Measurements from ENCODE around the gene ISCA1. TPM values are rescaled to one million over a fixed set of nuclear protein-coding genes. Genes with fewer than 3 reads are reported as not detected.

Gene ISCA1
- total and polyA plus RNA-seq, 2 of the 8 experiments (the other 6 are each of a cell fraction or from before 2014, with no cell fraction given): 35.0 to 40.0 TPM

- Histone ChIP-seq H3K14ac (ENCODE audit: insufficient read length) (no peak overlapping the region), H2BK12ac (ENCODE audit: low read depth, low read length) (no peak overlapping the region), H3K56ac (replicated peaks; ENCODE audit: insufficient read length, low read depth, low read length) (no peak overlapping the region), H4K91ac (replicated peaks; ENCODE audit: insufficient read length, low read length) (no peak overlapping the region), H3K79me2 (ENCODE audit: control insufficient read depth in 1 of 2, insufficient read depth in 2 of 2, low read length in 2 of 2) (peaks cover 9 to 61% of the 10 kb centered on the region in 2 experiments), H3K4me1 (replicated peaks in 1 of 4; ENCODE audit: control insufficient read depth in 3 of 4, insufficient read depth in 4 of 4, low read length in 3 of 4) (peaks cover 0 to 6% (median 5%) of the 10 kb centered on the region in 4 experiments; a peak in 4 of 7 replicates), H2BK20ac (ENCODE audit: low read length) (no peak overlapping the region), H3K4ac (replicated peaks; ENCODE audit: insufficient read length, low read depth, low read length) (peak overlapping the region; percentile 51), H4K8ac (ENCODE audit: extremely low read depth, insufficient read depth, low read length) (no peak overlapping the region), H2AK5ac (ENCODE audit: low read depth, low read length) (no peak overlapping the region), H3K18ac (ENCODE audit: extremely low read depth, low read length) (no peak overlapping the region), H2BK15ac (ENCODE audit: low read length) (no peak overlapping the region), H3K23ac (ENCODE audit: insufficient read length) (no peak overlapping the region), H2BK120ac (replicated peaks; ENCODE audit: low read depth, low read length) (no peak overlapping the region), H4K5ac (ENCODE audit: insufficient read length, low read depth, low read length) (no peak overlapping the region), H3K4me3 (ENCODE audit: extremely low read depth in 1 of 4, insufficient read depth in 2 of 4, low read depth in 3 of 4, low read length in 4 of 4) (no peak overlapping the region), H4K20me1 (replicated peaks in 1 of 2; ENCODE audit: control insufficient read depth in 1 of 2, insufficient read depth in 2 of 2, low read length in 2 of 2) (peaks cover 1 to 7% of the 10 kb centered on the region in 2 experiments), H3K27ac (ENCODE audit: low read depth, low read length) (no peak overlapping the region), H3K4me2 (ENCODE audit: insufficient read depth in 1 of 2, low read depth in 2 of 2, low read length in 2 of 2) (no peak overlapping the region), H3K9me3 (ENCODE audit: insufficient read depth in 2 of 2, low read depth in 1 of 2, low read length in 1 of 2) (no peaks in the 10 kb centered on the region), H3K79me1 (ENCODE audit: low read depth, low read length) (peaks cover 8% of the 10 kb centered on the region), H3K36me3 (ENCODE audit: control insufficient read depth in 2 of 4, insufficient read depth in 4 of 4, low read length in 3 of 4) (peaks cover 0 to 11% (median 3%) of the 10 kb centered on the region in 4 experiments; a peak in 4 of 8 replicates), H3K27me3 (replicated peaks in 1 of 4; ENCODE audit: control insufficient read depth in 3 of 4, extremely low read depth in 1 of 4, insufficient read depth in 3 of 4, low read length in 3 of 4) (no peaks in the 10 kb centered on the region; a peak in 1 of 7 replicates), H2BK5ac (ENCODE audit: low read depth, low read length) (no peak overlapping the region), H3K23me2 (ENCODE audit: low read depth, low read length) (peaks cover 7% of the 10 kb centered on the region), H3K9ac (replicated peaks in 1 of 4; ENCODE audit: extremely low read depth in 1 of 4, low read depth in 3 of 4, low read length in 3 of 4) (no peak overlapping the region), H2AFZ (ENCODE audit: low read length) (no peak overlapping the region)
- POLR2A ChIA-PET (ENCODE audit: partially characterized antibody): no interaction called here
- no peak for DNase-seq (ENCODE audit: low read depth in 1 of 2, low spot score in 2 of 2)
- FAIRE-seq: no peak
- CTCF ChIA-PET (ENCODE audit: partially characterized antibody): no interaction called here
- WGBS, 2 experiments (ENCODE audit: extremely low coverage in 1 of 2, insufficient coverage in 1 of 2, insufficient read length in 1 of 2, insufficient replicate concordance in 2 of 2, low coverage in 1 of 2, low lambda C conversion rate in 2 of 2, missing lambda C conversion rate in 1 of 2): 95% methylated on average over 3 of the region's 3 CpGs; no CpG with 5 or more reads in 1 of the 2 experiments
- TF ChIP-seq TAF1 (IDR thresholded peaks at IDR 0.05; ENCODE audit: low read depth, low read length): no peak
- TF ChIP-seq HDAC6 (IDR thresholded peaks at IDR 0.05; ENCODE audit: low read depth, low read length): no peak
- TF ChIP-seq SP2 (IDR thresholded peaks at IDR 0.05; ENCODE audit: low read length): no peak
- TF ChIP-seq GABPA (IDR thresholded peaks at IDR 0.05; ENCODE audit: borderline replicate concordance, insufficient read depth, low read length): no peak
- no peak for TF ChIP-seq BRCA1 (IDR thresholded peaks at IDR 0.05; ENCODE audit: low read depth, low read length)
- no peak for TF ChIP-seq YY1 (IDR thresholded peaks at IDR 0.05; ENCODE audit: low read depth, low read length)
- TF ChIP-seq ATF2 (IDR thresholded peaks at IDR 0.05; ENCODE audit: low read length): no peak
- TF ChIP-seq CHD1 (IDR thresholded peaks at IDR 0.05; ENCODE audit: low read depth, low read length): no peak
- no peak for TF ChIP-seq USF2 (IDR thresholded peaks at IDR 0.05; ENCODE audit: low read length)
- TF ChIP-seq SP4 (IDR thresholded peaks at IDR 0.05; ENCODE audit: low read length): no peak
- TF ChIP-seq ZNF274 (IDR thresholded peaks at IDR 0.05; ENCODE audit: borderline replicate concordance, extremely low read depth, low read length): no peak
- no peak for TF ChIP-seq KDM5A (IDR thresholded peaks at IDR 0.05; ENCODE audit: low read length)
- no peak for TF ChIP-seq RFX5 (IDR thresholded peaks at IDR 0.05; ENCODE audit: borderline replicate concordance, low read depth, low read length)
Observed at GRCh38 chr9:86279839-86280238, 2.5 kb downstream of the ISCA1 start.

All from H1 (cell line).